Measurements from ENCODE around the gene SCRT2.

SCRT2 gene

DNA sequence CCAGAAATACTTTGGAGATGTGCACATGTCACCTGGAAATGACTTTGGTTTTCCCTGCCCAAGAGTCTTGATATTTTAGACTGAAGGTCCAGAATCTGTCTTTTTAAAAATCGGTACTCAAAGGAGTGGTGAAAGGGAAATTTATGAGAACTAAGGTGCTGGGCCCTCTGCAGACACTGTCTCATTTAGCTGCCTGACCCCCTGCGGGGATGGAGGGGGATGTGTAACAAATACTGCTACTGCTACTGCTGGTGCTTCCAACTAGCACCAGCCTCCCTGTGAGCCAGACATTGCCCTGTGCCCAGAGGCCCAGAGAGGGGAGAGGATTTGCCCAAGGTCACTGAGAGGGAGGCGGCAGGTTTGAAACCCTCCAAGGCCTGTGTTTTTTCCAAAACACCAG is 7.0 kb downstream of the SCRT2 start:
- Histone ChIP-seq H3K27me3 (ENCODE audit: control insufficient read depth, low read length) (peaks cover 18% of the 10 kb centered on the region), H3K4me2 (ENCODE audit: low read length) (no peak overlapping the region)
- TF ChIP-seq EZH2phosphoT487 (IDR thresholded peaks at IDR 0.05; ENCODE audit: borderline replicate concordance, low read length) = no peak
- TF ChIP-seq, protein P1, sequence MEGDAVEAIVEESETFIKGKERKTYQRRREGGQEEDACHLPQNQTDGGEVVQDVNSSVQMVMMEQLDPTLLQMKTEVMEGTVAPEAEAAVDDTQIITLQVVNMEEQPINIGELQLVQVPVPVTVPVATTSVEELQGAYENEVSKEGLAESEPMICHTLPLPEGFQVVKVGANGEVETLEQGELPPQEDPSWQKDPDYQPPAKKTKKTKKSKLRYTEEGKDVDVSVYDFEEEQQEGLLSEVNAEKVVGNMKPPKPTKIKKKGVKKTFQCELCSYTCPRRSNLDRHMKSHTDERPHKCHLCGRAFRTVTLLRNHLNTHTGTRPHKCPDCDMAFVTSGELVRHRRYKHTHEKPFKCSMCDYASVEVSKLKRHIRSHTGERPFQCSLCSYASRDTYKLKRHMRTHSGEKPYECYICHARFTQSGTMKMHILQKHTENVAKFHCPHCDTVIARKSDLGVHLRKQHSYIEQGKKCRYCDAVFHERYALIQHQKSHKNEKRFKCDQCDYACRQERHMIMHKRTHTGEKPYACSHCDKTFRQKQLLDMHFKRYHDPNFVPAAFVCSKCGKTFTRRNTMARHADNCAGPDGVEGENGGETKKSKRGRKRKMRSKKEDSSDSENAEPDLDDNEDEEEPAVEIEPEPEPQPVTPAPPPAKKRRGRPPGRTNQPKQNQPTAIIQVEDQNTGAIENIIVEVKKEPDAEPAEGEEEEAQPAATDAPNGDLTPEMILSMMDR (IDR thresholded peaks at IDR 0.05; ENCODE audit: low read depth, low read length, poor library complexity, severe bottlenecking) = no peak

DNA sequence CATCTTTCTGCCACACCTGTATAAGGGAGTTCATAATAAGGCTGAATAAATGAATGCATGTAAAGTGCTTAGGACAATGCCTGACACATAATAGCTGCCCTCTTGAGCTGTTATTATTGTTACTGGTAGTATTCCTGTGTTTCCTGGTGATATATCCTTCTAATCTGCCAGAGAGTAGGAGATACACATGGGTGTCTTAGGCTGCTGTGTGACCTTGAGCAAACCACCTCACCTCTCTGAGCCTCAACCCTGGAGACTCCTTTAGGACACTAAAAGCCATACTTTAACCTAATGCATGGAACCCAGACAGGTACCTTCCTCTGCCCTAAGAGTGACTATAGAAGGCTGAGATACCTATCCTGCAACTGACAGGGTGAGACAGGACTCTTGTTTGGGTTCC is 7.6 kb downstream of the SCRT2 start:
- no peak for TF ChIP-seq EZH2phosphoT487 (IDR thresholded peaks at IDR 0.05; ENCODE audit: borderline replicate concordance, low read length)
- TF ChIP-seq, protein P1 (IDR thresholded peaks at IDR 0.05; ENCODE audit: low read depth, low read length, poor library complexity, severe bottlenecking) = no peak
- Histone ChIP-seq H3F3A (ENCODE audit: control insufficient read depth, insufficient read depth) (no peaks in the 10 kb centered on the region), H3K9me2 (replicated peaks; ENCODE audit: control insufficient read depth, low read length) (no peaks in the 10 kb centered on the region), H3K4me2 (ENCODE audit: low read length) (no peak overlapping the region), H3K36me3 (ENCODE audit: control insufficient read depth, low read length) (no peaks in the 10 kb centered on the region), H3K4me1 (ENCODE audit: control insufficient read depth, low read length) (0 out of 2 replicates have a peak, but pooled peaks cover 3% of the 10 kb centered on the region), H3K79me2 (ENCODE audit: control insufficient read depth, low read length) (no peaks in the 10 kb centered on the region), H3K4me3 (ENCODE audit: low read length) (no peak overlapping the region), H3K27ac (ENCODE audit: low read depth, low read length) (no peak overlapping the region), H4K20me1 (ENCODE audit: control insufficient read depth, insufficient read depth, low read depth, low read length) (no peaks in the 10 kb centered on the region; the same call in 1 of the 2 replicates), H3K27me3 (ENCODE audit: control insufficient read depth, low read length) (peaks cover 12% of the 10 kb centered on the region), H3K9me3 (ENCODE audit: control insufficient read depth, insufficient read depth, low read length) (no peaks in the 10 kb centered on the region)

More for the DNA sequence above, 7.0 kb downstream of the SCRT2 start:
- Histone ChIP-seq H4K20me1 (ENCODE audit: control insufficient read depth, insufficient read depth, low read depth, low read length) (no peaks in the 10 kb centered on the region; the same call in 1 of the 2 replicates), H3K79me2 (ENCODE audit: control insufficient read depth, low read length) (no peaks in the 10 kb centered on the region), H3F3A (ENCODE audit: control insufficient read depth, insufficient read depth) (no peaks in the 10 kb centered on the region), H3K36me3 (ENCODE audit: control insufficient read depth, low read length) (no peaks in the 10 kb centered on the region), H3K9me3 (ENCODE audit: control insufficient read depth, insufficient read depth, low read length) (no peaks in the 10 kb centered on the region), H3K27ac (ENCODE audit: low read depth, low read length) (no peak overlapping the region), H3K4me3 (ENCODE audit: low read length) (no peak overlapping the region), H3K9me2 (replicated peaks; ENCODE audit: control insufficient read depth, low read length) (no peaks in the 10 kb centered on the region), H3K4me1 (ENCODE audit: control insufficient read depth, low read length) (0 out of 2 replicates have a peak, but pooled peaks cover 3% of the 10 kb centered on the region)

DNA sequence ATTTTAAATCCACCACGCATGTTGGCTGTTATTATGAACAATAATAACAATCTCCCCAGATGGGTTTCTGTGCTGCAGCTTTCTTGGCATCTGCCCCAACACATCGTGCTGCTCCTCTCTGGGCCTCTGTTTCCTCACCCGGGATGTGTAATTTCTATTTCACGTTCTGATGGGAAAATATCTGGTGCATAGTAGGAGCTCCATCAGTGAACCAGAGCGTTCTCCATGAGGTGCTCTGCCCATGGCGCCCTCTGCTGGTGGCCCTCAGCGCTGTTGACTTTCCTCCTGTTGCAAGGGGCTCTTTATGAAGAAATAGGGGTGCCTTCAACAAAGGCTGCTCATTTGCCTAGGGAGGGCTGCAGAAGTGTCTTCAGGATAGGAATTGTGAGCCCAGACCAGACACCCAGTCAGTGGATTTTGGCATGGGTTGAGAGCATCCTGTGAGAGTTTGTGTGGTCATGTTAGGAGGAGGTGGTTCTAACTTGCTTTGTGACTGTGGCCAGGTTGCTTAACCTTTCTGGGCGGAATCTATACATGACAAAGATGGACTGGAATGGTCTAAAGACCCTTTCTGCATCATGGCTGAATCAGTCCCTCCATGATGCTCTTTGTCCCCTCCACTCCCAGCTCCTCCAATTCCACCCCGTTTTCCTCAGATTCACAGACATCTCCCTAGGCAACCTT is 8.1 kb downstream of the SCRT2 start:
- H3K9me3 ChIP-seq (ENCODE audit: control insufficient read depth, insufficient read depth, low read length) = no peaks in the 10 kb centered on the region
- TF ChIP-seq, protein P1 (IDR thresholded peaks at IDR 0.05; ENCODE audit: low read depth, low read length, poor library complexity, severe bottlenecking) = peak; percentile 98
- TF ChIP-seq EZH2phosphoT487 (IDR thresholded peaks at IDR 0.05; ENCODE audit: borderline replicate concordance, low read length) = no peak
- 0 out of 2 replicates have a peak, but pooled peaks cover 3% of the 10 kb centered on the region for H3K4me1 ChIP-seq (ENCODE audit: control insufficient read depth, low read length)
- H3K36me3 ChIP-seq (ENCODE audit: control insufficient read depth, low read length) = no peaks in the 10 kb centered on the region
- no peak overlapping the region for H3K4me3 ChIP-seq (ENCODE audit: low read length)
- no peaks in the 10 kb centered on the region for H3K9me2 ChIP-seq (replicated peaks; ENCODE audit: control insufficient read depth, low read length)
- H3K79me2 ChIP-seq (ENCODE audit: control insufficient read depth, low read length) = no peaks in the 10 kb centered on the region
- no peak overlapping the region for H3K4me2 ChIP-seq (ENCODE audit: low read length)
- H4K20me1 ChIP-seq (ENCODE audit: control insufficient read depth, insufficient read depth, low read depth, low read length) = no peaks in the 10 kb centered on the region
- no peaks in the 10 kb centered on the region for H3F3A ChIP-seq (ENCODE audit: control insufficient read depth, insufficient read depth)
- H3K27ac ChIP-seq (ENCODE audit: low read depth, low read length) = no peak overlapping the region
- peaks cover 8% of the 10 kb centered on the region for H3K27me3 ChIP-seq (ENCODE audit: control insufficient read depth, low read length)
